HAP-1 (cell line): ENCODE results near the gene FLRT1.
A peak's percentile ranks its signal among the peaks of the same experiment; 100 is the strongest.

Source experiments
- DNase-seq, 2 experiments: peaks; one replicate each; pipeline ENCODE4 v3.0.0-alpha.2; 2016 to 2020; ENCODE audit warnings: low spot score in 2 of 2
- H3K27me3 ChIP-seq: fragments of 250-450 bp; sonication (Bioruptor Pico); 2 replicates; pipeline ENCODE4 v1.5.1; 2020; ENCODE audit warnings: low read depth, mild to moderate bottlenecking, moderate library complexity
- H3K36me3 ChIP-seq: fragments of 250-450 bp; sonication (Bioruptor Pico); replicated peaks from 2 replicates; pipeline ENCODE4 v1.5.1; 2020; ENCODE audit warnings: mild to moderate bottlenecking
- H3K4me1 ChIP-seq: fragments of 250-450 bp; sonication (Bioruptor Pico); 2 replicates; pipeline ENCODE4 v1.5.1; 2020; ENCODE audit warnings: mild to moderate bottlenecking
- H3K4me3 ChIP-seq: fragments of 250-450 bp; sonication (Bioruptor Pico); 2 replicates; pipeline ENCODE4 v1.5.1; 2020; ENCODE audit warnings: mild to moderate bottlenecking, moderate library complexity
- H3K9me3 ChIP-seq: fragments of 250-450 bp; sonication (Bioruptor Pico); 2 replicates; pipeline ENCODE4 v1.5.1; 2020; ENCODE audit warnings: mild to moderate bottlenecking, moderate library complexity
- in situ Hi-C: fragments of 300-500 bp; cut with MboI; formaldehyde crosslinking; loops from 3 replicates; pipeline ENCODE4 v1.14.3; 2020; ENCODE audit warnings: low sequenced_read_pairs, inconsistent platforms, mixed read lengths

FLRT1 gene

GRCh38 chr11:64035576-64035975 lies at the start of gene FLRT1:
TSS of gene FLRT1 (plus strand) at chr11:64035931. CDS start at chr11:64116268, 80,337 bp downstream.
- no peak within 1 kb of the TSS for H3K4me3 ChIP-seq
- H3K27me3 ChIP-seq, result peaks cover 32% of the 10 kb centered on the region
- no peaks in the 10 kb centered on the region for H3K4me1 ChIP-seq
- H3K36me3 ChIP-seq, result no peaks in the 10 kb centered on the region
- in situ Hi-C loops, result no loop called here
- no peaks in the 10 kb centered on the region for H3K9me3 ChIP-seq
- DNase-seq, result no peak

GRCh38 chr11:63986156-63986931 lies 49.4 kb upstream of the FLRT1 start, which contains the start of gene OTUB1:
TSS of gene OTUB1 (plus strand) at chr11:63986438. CDS start at chr11:63986457, 19 bp downstream.
- H3K27me3 ChIP-seq, result no peaks in the 10 kb centered on the region
- DNase-seq, result peak; percentile 94 to 98
- H3K36me3 ChIP-seq, result peaks cover 34% of the 10 kb centered on the region
- H3K9me3 ChIP-seq, result no peaks in the 10 kb centered on the region
- in situ Hi-C loops, result no loop called here
- H3K4me3 ChIP-seq, result peak within 1 kb of the TSS; percentile 95
- H3K4me1 ChIP-seq, result peaks cover 8% of the 10 kb centered on the region

- peaks cover 40% of the 10 kb centered on the region for H3K36me3 ChIP-seq
- H3K4me1 ChIP-seq, result peaks cover 8% of the 10 kb centered on the region
- no peaks in the 10 kb centered on the region for H3K9me3 ChIP-seq
- in situ Hi-C loops, result no loop called here
- DNase-seq, result no peak
- H3K27me3 ChIP-seq, result no peaks in the 10 kb centered on the region
- H3K4me3 ChIP-seq, result peak overlapping the region; percentile 95
These were observed 48.7 kb upstream of the FLRT1 start for GRCh38 chr11:63986932-63987513.

- Histone ChIP-seq H3K9me3 (no peaks in the 10 kb centered on the region), H3K36me3 (peaks cover 62% of the 10 kb centered on the region), H3K27me3 (no peaks in the 10 kb centered on the region), H3K4me3 (no peak overlapping the region), H3K4me1 (peaks cover 5% of the 10 kb centered on the region)
- DNase-seq, result no peak
- in situ Hi-C loops, result no loop called here
These were observed 44.2 kb upstream of the FLRT1 start for GRCh38 chr11:63991558-63991957.

GRCh38 chr11:63993100-63993499 lies 42.6 kb upstream of the FLRT1 start:
- Histone ChIP-seq H3K4me3 (no peak overlapping the region), H3K27me3 (no peaks in the 10 kb centered on the region), H3K36me3 (peaks cover 69% of the 10 kb centered on the region), H3K9me3 (no peaks in the 10 kb centered on the region), H3K4me1 (no peaks in the 10 kb centered on the region)
- in situ Hi-C loops, result no loop called here
- DNase-seq, result no peak

- Histone ChIP-seq H3K27me3 (no peaks in the 10 kb centered on the region), H3K4me1 (no peaks in the 10 kb centered on the region), H3K9me3 (no peaks in the 10 kb centered on the region), H3K36me3 (peaks cover 68% of the 10 kb centered on the region), H3K4me3 (no peak overlapping the region)
- in situ Hi-C loops, result no loop called here
- DNase-seq, result no peak
These were observed 41.7 kb upstream of the FLRT1 start for GRCh38 chr11:63993993-63994392.

GRCh38 chr11:63996512-63996911 lies 39.2 kb upstream of the FLRT1 start:
- no peaks in the 10 kb centered on the region for H3K27me3 ChIP-seq
- H3K4me1 ChIP-seq, result no peaks in the 10 kb centered on the region
- no peak for DNase-seq
- no peaks in the 10 kb centered on the region for H3K9me3 ChIP-seq
- no peak overlapping the region for H3K4me3 ChIP-seq
- peaks cover 59% of the 10 kb centered on the region for H3K36me3 ChIP-seq
- in situ Hi-C loops, result no loop called here

- H3K27me3 ChIP-seq, result no peaks in the 10 kb centered on the region
- no peaks in the 10 kb centered on the region for H3K9me3 ChIP-seq
- no peak for DNase-seq
- H3K36me3 ChIP-seq, result peaks cover 54% of the 10 kb centered on the region
- in situ Hi-C loops, result no loop called here
- H3K4me1 ChIP-seq, result no peaks in the 10 kb centered on the region
- no peak overlapping the region for H3K4me3 ChIP-seq
These were observed 38.5 kb upstream of the FLRT1 start for GRCh38 chr11:63997104-63997700.

GRCh38 chr11:63997801-63998337 lies 37.9 kb upstream of the FLRT1 start:
- Histone ChIP-seq H3K36me3 (peaks cover 54% of the 10 kb centered on the region), H3K4me1 (no peaks in the 10 kb centered on the region), H3K4me3 (no peak overlapping the region), H3K9me3 (no peaks in the 10 kb centered on the region), H3K27me3 (no peaks in the 10 kb centered on the region)
- in situ Hi-C loops, result no loop called here
- DNase-seq, result no peak

GRCh38 chr11:63998558-63999348 lies 37.0 kb upstream of the FLRT1 start:
- no peaks in the 10 kb centered on the region for H3K27me3 ChIP-seq
- no peak for DNase-seq
- H3K36me3 ChIP-seq, result peaks cover 50% of the 10 kb centered on the region
- H3K4me1 ChIP-seq, result no peaks in the 10 kb centered on the region
- H3K9me3 ChIP-seq, result no peaks in the 10 kb centered on the region
- no peak overlapping the region for H3K4me3 ChIP-seq
- in situ Hi-C loops, result no loop called here

- DNase-seq, result peak; percentile 22 to 65
- no peaks in the 10 kb centered on the region for H3K4me1 ChIP-seq
- H3K4me3 ChIP-seq, result no peak overlapping the region
- H3K27me3 ChIP-seq, result no peaks in the 10 kb centered on the region
- in situ Hi-C loops, result no loop called here
- H3K36me3 ChIP-seq, result peaks cover 47% of the 10 kb centered on the region
- H3K9me3 ChIP-seq, result no peaks in the 10 kb centered on the region
These were observed 36.2 kb upstream of the FLRT1 start for GRCh38 chr11:63999349-64000025.

GRCh38 chr11:64000026-64000739 lies 35.5 kb upstream of the FLRT1 start:
- in situ Hi-C loops, result no loop called here
- Histone ChIP-seq H3K36me3 (peaks cover 41% of the 10 kb centered on the region), H3K4me3 (no peak overlapping the region), H3K4me1 (no peaks in the 10 kb centered on the region), H3K27me3 (no peaks in the 10 kb centered on the region), H3K9me3 (no peaks in the 10 kb centered on the region)
- no peak for DNase-seq
